ENCODE measurements around the gene B4GALT6.
"Not testable (repeated sequence)": the region's sequence is repeated elsewhere in the genome, so short reads cannot be mapped to it uniquely, and the experiment has no call there.

The B4GALT6 gene, protein sequence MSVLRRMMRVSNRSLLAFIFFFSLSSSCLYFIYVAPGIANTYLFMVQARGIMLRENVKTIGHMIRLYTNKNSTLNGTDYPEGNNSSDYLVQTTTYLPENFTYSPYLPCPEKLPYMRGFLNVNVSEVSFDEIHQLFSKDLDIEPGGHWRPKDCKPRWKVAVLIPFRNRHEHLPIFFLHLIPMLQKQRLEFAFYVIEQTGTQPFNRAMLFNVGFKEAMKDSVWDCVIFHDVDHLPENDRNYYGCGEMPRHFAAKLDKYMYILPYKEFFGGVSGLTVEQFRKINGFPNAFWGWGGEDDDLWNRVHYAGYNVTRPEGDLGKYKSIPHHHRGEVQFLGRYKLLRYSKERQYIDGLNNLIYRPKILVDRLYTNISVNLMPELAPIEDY

DNA sequence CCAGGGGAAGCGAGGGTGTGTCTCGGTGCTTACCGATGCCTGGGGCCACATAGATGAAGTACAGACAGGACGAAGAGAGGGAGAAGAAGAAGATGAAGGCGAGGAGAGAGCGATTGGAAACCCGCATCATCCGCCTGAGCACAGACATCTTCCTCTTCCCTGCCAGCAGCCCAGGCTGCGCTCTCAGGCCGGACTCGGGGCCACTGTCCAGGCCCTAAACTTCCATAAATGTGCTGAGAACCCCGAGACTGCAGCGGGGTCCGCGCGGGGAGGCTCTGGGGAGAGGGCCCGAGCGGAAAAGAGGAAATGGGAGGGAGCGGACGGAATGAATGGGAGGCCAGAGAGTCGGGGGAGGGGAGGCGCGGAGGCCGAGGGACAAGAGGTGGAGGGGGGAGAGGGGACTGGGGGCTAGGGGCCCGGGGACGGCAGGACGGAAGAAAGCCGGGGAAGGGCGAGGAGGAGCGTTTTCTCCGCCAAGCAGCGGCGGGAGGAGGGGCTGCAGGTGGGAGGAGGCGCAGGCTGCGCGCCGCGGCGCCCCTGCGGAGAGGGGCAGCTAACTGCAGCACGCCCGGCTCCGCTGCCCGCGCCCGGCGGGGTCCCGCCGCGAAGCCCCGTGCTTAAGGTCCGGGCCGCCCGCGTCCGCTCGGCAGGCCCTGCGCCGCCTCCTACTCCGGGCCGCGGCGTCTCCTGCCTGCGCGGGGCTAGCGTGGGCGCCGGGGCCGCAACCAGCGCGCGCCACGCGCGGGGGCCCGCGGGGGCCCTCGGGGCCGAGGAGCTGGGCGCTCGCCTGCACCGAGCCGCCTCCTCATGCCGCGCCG is at the start of gene B4GALT6:
B4GALT6 (minus strand) TSS at position 303 of the 818 bp plus-strand sequence; CDS start at position 148, 155 bp downstream.
- Mint-ChIP-seq H3K4me3 (peak within 1 kb of the TSS; percentile 93), H3K27me3 (peaks cover 36% of the 10 kb centered on the region), H3K27ac (no peak within 1 kb of the TSS), H3K9me3 (ENCODE audit: low read depth) (no peaks in the 10 kb centered on the region), H3K36me3 (no peaks in the 10 kb centered on the region), H3K4me1 (ENCODE audit: low read depth) (peaks cover 11% of the 10 kb centered on the region)

DNA sequence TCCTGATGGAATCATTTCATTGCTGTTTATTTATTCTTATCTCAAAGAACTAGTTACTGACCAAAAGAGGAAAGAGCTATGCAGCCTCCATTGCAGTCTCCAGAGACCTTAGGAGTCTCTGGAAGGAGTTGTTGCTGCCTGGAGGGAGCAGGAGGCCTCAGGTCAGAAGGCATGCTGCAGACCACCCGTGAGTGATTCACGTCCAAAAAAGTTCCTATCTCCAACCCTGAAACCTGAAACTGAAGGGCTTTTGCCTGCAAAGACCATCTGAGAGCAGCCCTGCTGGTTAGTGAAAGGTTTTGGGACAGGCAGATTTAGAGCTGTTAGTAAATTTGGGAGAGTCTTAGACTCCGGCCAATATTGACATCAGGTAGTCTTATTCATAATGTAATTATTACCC is 47.2 kb upstream of the B4GALT6 start:
- Mint-ChIP-seq H3K4me1 (ENCODE audit: low read depth) (no peaks in the 10 kb centered on the region), H3K4me3 (no peak overlapping the region), H3K9me3 (ENCODE audit: low read depth) (no peaks in the 10 kb centered on the region), H3K27me3 (peaks cover 7% of the 10 kb centered on the region), H3K36me3 (no peaks in the 10 kb centered on the region), H3K27ac (no peak overlapping the region)

- not testable (repeated sequence) for H3K4me3 Mint-ChIP-seq; H3K36me3 Mint-ChIP-seq; H3K27ac Mint-ChIP-seq; H3K9me3 Mint-ChIP-seq (ENCODE audit: low read depth); H3K4me1 Mint-ChIP-seq (ENCODE audit: low read depth)
- H3K27me3 Mint-ChIP-seq, result peaks cover 13% of the 10 kb centered on the region
These were observed 44.8 kb upstream of the B4GALT6 start for GRCh38 chr18:31729196-31729595.

- Mint-ChIP-seq H3K9me3 (ENCODE audit: low read depth) (peaks cover 4% of the 10 kb centered on the region), H3K27me3 (peaks cover 14% of the 10 kb centered on the region), H3K27ac (no peak overlapping the region), H3K4me1 (ENCODE audit: low read depth) (peaks cover 4% of the 10 kb centered on the region), H3K36me3 (no peaks in the 10 kb centered on the region), H3K4me3 (peak overlapping the region; percentile 72)
These were observed 39.8 kb upstream of the B4GALT6 start for GRCh38 chr18:31723990-31724711.

DNA sequence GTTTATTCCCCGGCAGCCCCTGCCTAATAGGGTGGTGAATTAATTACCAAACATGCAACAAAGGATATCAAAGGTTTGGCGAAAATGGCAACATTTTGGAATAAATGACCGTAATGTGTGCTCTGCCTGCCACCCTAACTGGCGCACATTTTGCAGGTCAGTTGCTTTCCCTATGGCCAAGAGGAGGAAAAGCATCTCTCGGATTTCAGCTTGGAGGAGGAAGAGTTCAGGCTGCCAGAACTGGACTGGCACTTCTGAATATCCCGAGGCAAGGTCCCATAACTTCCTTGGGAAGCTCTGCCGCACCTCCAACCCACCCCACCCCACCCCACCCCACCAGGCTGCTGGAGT is 39.2 kb upstream of the B4GALT6 start:
- H3K4me1 Mint-ChIP-seq (ENCODE audit: low read depth), result peaks cover 4% of the 10 kb centered on the region
- H3K36me3 Mint-ChIP-seq, result no peaks in the 10 kb centered on the region
- peak overlapping the region; percentile 34 for H3K4me3 Mint-ChIP-seq
- H3K27me3 Mint-ChIP-seq, result peaks cover 14% of the 10 kb centered on the region
- H3K9me3 Mint-ChIP-seq (ENCODE audit: low read depth), result peaks cover 4% of the 10 kb centered on the region
- H3K27ac Mint-ChIP-seq, result no peak overlapping the region

GRCh38 chr18:31722369-31722957 is 38.1 kb upstream of the B4GALT6 start:
- H3K27me3 Mint-ChIP-seq, result peaks cover 14% of the 10 kb centered on the region
- no peaks in the 10 kb centered on the region for H3K36me3 Mint-ChIP-seq
- peaks cover 4% of the 10 kb centered on the region for H3K9me3 Mint-ChIP-seq (ENCODE audit: low read depth)
- H3K27ac Mint-ChIP-seq, result no peak overlapping the region
- H3K4me3 Mint-ChIP-seq, result no peak overlapping the region
- H3K4me1 Mint-ChIP-seq (ENCODE audit: low read depth), result peaks cover 4% of the 10 kb centered on the region

- Mint-ChIP-seq H3K27ac (no peak overlapping the region), H3K36me3 (no peaks in the 10 kb centered on the region), H3K27me3 (peaks cover 10% of the 10 kb centered on the region), H3K9me3 (ENCODE audit: low read depth) (peaks cover 4% of the 10 kb centered on the region), H3K4me3 (no peak overlapping the region), H3K4me1 (ENCODE audit: low read depth) (peaks cover 4% of the 10 kb centered on the region)
These were observed 37.2 kb upstream of the B4GALT6 start for GRCh38 chr18:31721601-31722000.

GRCh38 chr18:31720867-31721266 is 36.5 kb upstream of the B4GALT6 start:
- no peak overlapping the region for H3K4me3 Mint-ChIP-seq
- peaks cover 10% of the 10 kb centered on the region for H3K27me3 Mint-ChIP-seq
- H3K9me3 Mint-ChIP-seq (ENCODE audit: low read depth), result peaks cover 4% of the 10 kb centered on the region
- peaks cover 4% of the 10 kb centered on the region for H3K4me1 Mint-ChIP-seq (ENCODE audit: low read depth)
- no peaks in the 10 kb centered on the region for H3K36me3 Mint-ChIP-seq
- no peak overlapping the region for H3K27ac Mint-ChIP-seq

DNA sequence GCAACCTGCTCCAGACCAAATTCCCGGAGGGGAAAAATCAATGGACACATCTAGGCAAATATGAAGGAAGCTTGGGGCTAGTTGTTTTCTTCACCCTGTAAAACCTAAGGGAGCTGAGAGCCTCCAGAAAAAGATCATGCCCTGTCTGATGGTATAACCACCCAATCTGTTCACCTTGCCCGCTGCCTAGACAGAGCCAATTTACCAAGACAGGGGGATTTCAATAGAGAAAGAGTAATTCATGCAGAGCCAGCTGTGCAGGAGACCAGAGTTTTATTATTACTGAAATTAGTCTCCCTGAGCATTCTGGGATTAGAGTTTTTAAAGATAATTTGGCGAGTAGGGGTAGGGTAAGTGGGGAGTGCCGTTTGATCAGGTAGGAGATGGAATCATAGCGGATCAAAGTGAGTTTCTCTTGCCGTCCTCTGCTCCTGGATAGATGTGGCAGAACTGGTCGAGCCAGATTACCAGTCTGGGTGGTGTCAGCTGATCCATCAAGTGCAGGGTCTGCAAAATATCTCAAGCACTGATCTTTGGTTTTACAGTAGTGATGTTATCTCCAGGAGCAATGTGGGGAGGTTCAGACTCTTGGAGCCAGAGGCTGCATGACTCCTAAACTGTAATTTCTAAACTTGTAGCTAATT is 35.1 kb upstream of the B4GALT6 start:
- Mint-ChIP-seq H3K27me3 (peaks cover 6% of the 10 kb centered on the region), H3K4me1 (ENCODE audit: low read depth) (peaks cover 3% of the 10 kb centered on the region), H3K4me3 (no peak overlapping the region), H3K27ac (no peak overlapping the region), H3K9me3 (ENCODE audit: low read depth) (peaks cover 4% of the 10 kb centered on the region), H3K36me3 (no peaks in the 10 kb centered on the region)

DNA sequence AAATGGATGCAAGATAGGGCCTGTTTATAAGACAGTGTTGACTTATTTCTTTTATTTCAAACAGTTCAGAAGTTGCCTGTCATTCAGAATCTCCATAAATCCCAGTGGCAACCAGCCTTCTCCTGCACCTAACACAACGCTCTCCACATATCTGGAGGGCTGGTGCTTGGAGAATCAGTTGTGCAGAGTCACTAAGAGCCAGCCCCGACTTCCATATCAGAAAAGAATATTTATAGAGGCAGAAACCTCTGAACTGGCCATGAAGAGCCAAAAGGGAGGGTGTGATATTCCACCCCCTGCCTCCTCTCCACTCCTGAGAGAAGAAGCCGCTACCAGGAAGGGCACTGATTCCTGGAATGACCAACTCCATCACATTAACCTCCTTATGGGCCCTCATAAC is 34.0 kb upstream of the B4GALT6 start:
- peaks cover 4% of the 10 kb centered on the region for H3K9me3 Mint-ChIP-seq (ENCODE audit: low read depth)
- no peaks in the 10 kb centered on the region for H3K4me1 Mint-ChIP-seq (ENCODE audit: low read depth)

DNA sequence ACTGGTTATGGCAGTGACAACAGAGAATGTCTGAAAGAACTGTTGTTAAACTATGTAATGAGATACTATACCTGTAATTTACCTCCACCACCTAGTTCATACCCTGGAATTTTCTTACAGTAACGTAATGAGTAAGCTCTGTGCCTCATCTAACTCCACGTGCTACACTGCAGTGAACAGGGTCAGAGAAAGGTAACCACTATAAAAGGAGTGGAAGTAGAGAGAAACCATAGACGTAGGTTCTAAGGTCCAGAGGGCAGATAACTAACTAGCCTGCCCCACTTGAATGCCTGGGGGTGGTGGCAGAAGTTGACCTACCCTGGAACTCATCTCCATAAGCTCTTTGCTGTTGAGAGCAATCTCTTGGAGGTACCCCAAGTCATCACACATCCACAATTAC is 32.0 kb upstream of the B4GALT6 start:
- H3K27ac Mint-ChIP-seq, result no peak overlapping the region
- H3K9me3 Mint-ChIP-seq (ENCODE audit: low read depth), result peaks cover 4% of the 10 kb centered on the region
- no peak overlapping the region for H3K4me3 Mint-ChIP-seq
- no peaks in the 10 kb centered on the region for H3K27me3 Mint-ChIP-seq
- H3K4me1 Mint-ChIP-seq (ENCODE audit: low read depth), result no peaks in the 10 kb centered on the region
- H3K36me3 Mint-ChIP-seq, result no peaks in the 10 kb centered on the region

More for the DNA sequence above, 34.0 kb upstream of the B4GALT6 start:
- Mint-ChIP-seq H3K36me3 (no peaks in the 10 kb centered on the region), H3K27ac (no peak overlapping the region), H3K27me3 (peaks cover 4% of the 10 kb centered on the region), H3K4me3 (no peak overlapping the region)

DNA sequence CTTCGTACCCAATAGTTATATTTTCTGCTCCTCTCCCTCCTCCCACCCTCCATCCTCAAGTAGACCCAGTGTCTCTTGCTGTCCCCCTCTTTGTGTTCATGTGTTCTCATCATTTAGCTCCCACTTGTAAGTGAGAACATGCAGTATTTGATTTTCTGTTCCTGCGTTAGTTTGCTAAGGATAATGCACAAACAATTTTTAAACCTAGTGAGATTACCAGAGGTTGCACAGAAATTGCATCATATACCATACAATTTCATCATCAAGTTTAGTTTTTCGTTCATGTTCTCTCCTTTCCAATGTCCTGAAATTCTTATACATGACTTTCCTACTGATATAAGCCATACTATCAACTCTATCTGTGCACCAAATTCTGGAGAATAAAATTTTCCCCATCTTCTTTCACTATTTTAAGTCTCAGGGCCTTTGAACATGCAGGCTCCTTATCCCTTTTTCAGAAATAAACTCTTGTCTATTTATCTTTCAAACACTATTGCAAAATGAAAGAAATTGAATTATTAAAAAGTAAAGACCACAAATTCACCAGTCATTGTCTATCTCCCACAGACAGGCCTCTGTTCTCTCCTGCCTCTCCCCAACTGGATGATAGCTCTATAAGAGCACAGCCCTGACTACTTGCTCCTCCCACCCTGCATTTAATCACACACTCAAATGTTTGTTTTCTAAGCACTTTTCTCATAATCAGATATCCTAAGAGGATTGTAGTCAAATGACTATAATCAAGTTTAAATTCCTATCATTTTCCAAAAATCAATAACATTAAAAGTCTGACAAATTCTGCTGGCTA is 27.2 kb upstream of the B4GALT6 start:
- H3K36me3 Mint-ChIP-seq, result no peaks in the 10 kb centered on the region
- H3K4me1 Mint-ChIP-seq (ENCODE audit: low read depth), result no peaks in the 10 kb centered on the region
- H3K27ac Mint-ChIP-seq, result no peak overlapping the region
- H3K9me3 Mint-ChIP-seq (ENCODE audit: low read depth), result no peaks in the 10 kb centered on the region
- no peaks in the 10 kb centered on the region for H3K27me3 Mint-ChIP-seq
- H3K4me3 Mint-ChIP-seq, result no peak overlapping the region

DNA sequence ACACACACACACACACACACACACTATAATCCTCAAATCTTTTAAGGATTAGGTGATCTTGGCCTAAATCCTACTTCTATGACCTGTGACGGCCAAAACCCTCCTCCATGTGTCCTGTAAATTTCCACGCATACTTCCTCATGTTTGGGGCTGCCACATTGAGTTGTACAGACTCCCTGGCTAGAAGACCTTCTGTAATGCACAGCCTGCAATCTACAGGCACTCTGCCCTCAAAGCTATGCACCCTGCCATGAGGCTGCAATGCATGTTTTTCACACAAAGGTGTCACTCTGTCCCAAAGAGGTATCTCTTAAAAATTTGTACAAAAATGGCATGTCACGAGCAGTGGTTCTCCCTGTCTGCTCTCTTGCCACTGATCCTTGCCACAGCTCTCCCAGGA is 26.4 kb upstream of the B4GALT6 start:
- H3K4me1 Mint-ChIP-seq (ENCODE audit: low read depth), result no peaks in the 10 kb centered on the region
- no peaks in the 10 kb centered on the region for H3K36me3 Mint-ChIP-seq
- no peaks in the 10 kb centered on the region for H3K9me3 Mint-ChIP-seq (ENCODE audit: low read depth)
- H3K4me3 Mint-ChIP-seq, result no peak overlapping the region
- H3K27me3 Mint-ChIP-seq, result no peaks in the 10 kb centered on the region
- no peak overlapping the region for H3K27ac Mint-ChIP-seq

DNA sequence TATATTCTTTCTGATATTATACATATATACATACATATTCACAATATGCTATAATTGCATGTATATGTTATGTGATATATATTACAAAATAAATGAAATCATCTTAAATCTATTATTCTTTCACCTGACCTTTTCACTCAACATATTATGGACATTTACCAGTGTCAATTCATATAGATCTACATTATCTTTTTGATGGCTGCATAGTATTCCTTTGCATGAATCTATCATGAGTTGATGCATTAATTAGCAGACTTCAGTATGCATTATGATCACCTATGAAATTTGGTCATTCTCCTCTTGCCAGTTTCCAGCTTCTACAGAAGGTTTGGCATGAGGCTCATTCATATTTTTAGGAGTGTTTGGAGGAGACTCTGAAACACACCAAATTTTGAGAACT is 23.4 kb upstream of the B4GALT6 start:
- Mint-ChIP-seq H3K4me1 (ENCODE audit: low read depth) (no peaks in the 10 kb centered on the region), H3K4me3 (no peak overlapping the region), H3K9me3 (ENCODE audit: low read depth) (no peaks in the 10 kb centered on the region), H3K36me3 (no peaks in the 10 kb centered on the region), H3K27me3 (peaks cover 1% of the 10 kb centered on the region), H3K27ac (no peak overlapping the region)
